HepG2 (cell line): ENCODE data around the gene GLIPR1L1.

Source experiments
- ATM ChIP-seq: fragments of 450-650 bp; IDR thresholded peaks from 2 replicates; pipeline ENCODE4 v1.7.1; 2017; ENCODE audit warnings: mild to moderate bottlenecking, borderline replicate concordance
- ZNF331 ChIP-seq: sonication (generic); formaldehyde crosslinking; IDR thresholded peaks from 2 replicates; pipeline ENCODE4 v1.4.0; 2020; ENCODE audit warnings: missing genetic modification reagents
- TF ChIP-seq, protein P1 (sequence below): sonication (generic); formaldehyde crosslinking; IDR thresholded peaks from 2 replicates; pipeline ENCODE4 v1.5.0; 2020; ENCODE audit warnings: mild to moderate bottlenecking, missing genetic modification reagents, moderate library complexity

GRCh38 chr12:75341873-75342272 lies 7.4 kb downstream of the GLIPR1L1 start:
- TF ChIP-seq ZNF331 (CRISPR knock-in tag) (no peak), ATM (no peak)
- TF ChIP-seq, protein P1, sequence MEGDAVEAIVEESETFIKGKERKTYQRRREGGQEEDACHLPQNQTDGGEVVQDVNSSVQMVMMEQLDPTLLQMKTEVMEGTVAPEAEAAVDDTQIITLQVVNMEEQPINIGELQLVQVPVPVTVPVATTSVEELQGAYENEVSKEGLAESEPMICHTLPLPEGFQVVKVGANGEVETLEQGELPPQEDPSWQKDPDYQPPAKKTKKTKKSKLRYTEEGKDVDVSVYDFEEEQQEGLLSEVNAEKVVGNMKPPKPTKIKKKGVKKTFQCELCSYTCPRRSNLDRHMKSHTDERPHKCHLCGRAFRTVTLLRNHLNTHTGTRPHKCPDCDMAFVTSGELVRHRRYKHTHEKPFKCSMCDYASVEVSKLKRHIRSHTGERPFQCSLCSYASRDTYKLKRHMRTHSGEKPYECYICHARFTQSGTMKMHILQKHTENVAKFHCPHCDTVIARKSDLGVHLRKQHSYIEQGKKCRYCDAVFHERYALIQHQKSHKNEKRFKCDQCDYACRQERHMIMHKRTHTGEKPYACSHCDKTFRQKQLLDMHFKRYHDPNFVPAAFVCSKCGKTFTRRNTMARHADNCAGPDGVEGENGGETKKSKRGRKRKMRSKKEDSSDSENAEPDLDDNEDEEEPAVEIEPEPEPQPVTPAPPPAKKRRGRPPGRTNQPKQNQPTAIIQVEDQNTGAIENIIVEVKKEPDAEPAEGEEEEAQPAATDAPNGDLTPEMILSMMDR (CRISPR knock-in tag) = no peak
